LoVo (cell line): ENCODE results near the gene ZSCAN31.
"Not testable (repeated sequence)": the region's sequence is repeated elsewhere in the genome, so short reads cannot be mapped to it uniquely, and the experiment has no call there.

ENCODE experiments used
- DNase-seq: peaks from one replicate; pipeline ENCODE4 v3.0.0-alpha.2; 2016; ENCODE audit warnings: low spot score

The ZSCAN31 gene

DNA sequence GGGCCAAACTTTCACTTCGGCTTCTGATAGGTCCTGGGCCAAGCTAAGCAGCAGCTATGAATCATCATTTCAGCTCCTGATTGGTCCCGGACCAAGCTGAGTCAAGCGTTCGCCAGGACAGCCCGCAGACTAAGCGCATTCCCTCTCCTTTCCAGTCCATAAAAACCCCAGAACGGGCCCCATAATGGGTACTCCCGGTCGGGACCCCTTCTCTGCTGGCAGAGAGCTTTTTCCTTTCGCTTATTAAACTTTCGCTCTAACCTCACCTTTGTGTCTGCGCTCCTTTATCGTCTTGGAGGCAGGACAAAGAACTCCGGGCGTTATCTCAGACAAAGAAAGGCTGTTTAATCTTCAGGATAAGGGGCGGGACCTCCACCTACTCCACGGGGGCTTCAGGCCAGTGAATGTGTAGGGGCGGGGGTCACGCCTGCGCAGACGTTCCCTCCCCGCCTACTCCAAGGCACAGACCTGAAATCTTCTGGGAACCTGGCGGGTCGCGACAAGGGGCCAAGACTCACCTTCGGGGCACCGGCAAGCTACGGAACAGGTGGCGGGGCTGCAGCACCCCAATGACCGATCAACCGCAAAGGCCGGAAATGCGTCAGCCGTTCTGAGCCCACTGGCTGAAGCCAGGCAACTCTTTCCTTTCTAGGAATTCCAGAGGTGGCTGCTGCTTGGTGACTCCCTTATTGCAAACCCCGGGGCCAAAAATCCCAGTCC is at the start of gene ZSCAN31:
Gene ZSCAN31, minus strand, starts transcription at position 585 of the 720 bp plus-strand sequence. CDS start 6,465 bp downstream, outside the sequence.
- DNase-seq, result peak; percentile 91

DNA sequence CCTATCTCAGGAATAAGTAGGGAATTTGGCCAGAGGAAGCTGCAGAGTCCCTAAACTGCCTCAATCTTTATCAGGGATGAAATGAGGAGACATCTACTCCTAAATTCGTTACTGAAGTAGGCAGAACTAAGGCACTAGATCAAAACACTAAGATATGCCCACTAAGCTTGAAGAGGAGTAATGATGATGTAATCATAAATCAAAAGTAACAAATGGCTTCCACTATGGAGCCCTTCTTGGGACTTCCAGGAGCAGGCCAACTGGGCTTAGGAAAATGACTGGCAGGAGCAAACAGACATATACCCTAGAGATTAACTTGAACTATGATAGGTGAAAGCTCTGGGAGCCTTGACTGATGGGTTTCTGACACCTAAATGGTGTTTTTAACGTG is 48.2 kb upstream of the ZSCAN31 start:
- DNase-seq, result no peak

DNA sequence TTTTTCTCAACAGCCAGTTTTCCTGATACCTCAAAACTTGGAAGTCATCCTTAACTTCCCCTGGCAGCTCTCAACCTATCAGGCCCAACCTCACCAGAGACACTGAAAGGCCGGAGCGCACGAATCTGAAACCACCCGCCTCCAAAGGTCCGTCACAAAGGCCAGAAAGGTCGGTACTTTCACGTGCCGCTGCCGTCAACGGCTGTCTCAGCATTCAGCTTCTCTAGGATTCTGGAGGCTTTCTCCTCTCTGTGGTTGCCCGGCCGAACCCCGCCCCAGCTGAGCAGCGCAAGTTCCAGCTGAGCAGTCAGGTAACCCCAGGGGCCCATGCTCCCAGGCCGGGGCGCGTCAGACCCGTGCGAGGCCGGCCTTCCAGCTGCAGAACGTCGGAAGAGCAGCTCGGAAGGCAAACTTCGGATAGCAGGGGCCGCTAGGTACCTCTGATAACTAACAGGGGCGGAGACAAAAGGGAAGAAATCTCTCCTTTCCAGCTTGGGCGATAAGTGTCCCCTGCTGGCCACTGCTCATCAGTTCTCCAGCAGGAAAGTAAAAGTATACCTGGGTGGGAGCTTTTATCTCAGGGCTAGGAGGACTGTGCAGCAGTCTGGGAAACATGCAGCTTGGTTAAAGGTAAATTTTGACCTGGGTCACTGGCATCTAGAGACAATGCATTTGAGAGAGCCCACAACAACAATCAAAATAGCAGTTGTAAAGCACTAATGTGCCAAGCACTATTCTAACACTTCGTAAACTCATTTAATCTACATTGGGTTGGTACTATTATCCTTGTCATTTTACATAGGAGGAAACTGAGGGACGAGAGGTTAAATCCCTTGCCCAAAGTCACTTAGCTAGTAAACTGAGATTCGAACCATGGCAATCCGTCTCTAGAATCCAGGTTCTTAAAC is 47.5 kb upstream of the ZSCAN31 start:
- DNase-seq, result peak; percentile 84

DNA sequence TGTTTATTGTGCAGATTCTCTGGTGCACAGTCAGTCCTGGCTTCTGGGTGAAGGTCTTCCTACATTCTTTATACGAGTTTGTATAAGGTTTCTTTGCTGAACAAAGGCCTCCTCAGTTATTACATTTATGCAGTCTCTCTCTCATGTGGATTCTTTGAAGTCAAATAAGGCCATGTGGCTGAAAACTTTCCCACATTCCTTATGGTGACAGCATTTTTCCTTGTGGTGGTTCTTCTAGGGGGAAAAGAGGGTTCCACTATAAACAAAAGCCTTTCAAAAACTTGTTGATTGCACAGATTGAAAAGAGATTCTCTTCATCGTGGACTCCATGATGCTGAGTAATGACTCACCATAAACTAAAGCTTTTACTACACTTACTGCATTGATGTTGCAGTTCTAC is 44.4 kb upstream of the ZSCAN31 start:
- DNase-seq, result no peak

DNA sequence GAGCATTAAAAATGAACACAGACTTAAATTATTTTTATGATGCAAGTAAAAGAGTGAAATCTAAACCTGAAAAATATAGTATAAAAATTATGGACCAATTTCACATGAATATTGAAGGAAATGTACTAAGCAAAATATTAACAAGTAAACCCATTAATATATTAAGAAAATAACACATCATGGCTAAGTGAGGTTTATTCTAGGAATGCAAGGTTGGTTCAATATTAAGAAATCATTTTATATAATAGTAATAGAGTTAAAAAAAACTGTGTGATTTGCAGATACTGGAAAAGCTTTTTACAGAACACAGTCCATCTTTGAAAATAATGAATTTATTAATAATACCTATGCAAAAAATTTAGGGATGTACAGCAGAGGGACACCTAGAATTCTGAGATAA is 42.7 kb upstream of the ZSCAN31 start:
- no peak for DNase-seq

DNA sequence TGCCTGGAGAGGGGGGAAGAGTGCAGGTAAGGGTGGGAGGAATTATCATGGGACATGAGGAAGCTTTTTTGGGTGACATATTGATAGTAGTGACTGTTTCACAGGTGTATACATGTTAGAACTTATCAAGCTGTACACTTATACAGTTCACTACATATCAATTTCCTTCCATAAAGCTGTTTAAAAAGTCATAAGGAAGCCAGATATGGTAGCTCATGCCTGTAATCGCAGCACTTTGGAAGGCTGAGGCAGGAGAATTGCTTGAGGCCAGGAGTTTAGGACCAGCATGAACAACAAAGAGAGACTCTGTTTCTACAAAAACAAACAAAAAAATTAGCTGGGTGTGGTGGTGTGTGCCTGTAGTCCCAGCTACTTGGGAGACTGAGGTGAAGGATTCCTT is 41.9 kb upstream of the ZSCAN31 start:
- DNase-seq, result no peak

DNA sequence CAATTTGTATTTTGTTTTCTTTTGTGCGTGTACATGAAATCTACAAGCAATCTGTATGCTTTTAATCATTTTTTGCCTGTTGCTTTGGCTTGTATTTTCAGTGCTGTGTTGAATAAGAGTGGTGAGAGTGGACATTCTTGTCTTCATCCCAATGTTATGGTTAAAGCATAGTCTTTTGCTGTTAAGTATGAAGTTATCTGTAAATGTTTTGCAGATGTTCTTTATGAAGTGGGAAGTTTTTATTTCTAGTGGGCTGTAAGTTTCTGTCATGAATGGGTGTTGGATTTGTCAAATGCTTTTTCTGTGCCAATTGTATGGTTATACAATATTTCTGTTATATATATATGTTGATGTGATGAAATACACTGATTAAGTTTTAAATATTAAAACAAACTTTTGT is 38.0 kb upstream of the ZSCAN31 start:
- DNase-seq, result no peak

DNA sequence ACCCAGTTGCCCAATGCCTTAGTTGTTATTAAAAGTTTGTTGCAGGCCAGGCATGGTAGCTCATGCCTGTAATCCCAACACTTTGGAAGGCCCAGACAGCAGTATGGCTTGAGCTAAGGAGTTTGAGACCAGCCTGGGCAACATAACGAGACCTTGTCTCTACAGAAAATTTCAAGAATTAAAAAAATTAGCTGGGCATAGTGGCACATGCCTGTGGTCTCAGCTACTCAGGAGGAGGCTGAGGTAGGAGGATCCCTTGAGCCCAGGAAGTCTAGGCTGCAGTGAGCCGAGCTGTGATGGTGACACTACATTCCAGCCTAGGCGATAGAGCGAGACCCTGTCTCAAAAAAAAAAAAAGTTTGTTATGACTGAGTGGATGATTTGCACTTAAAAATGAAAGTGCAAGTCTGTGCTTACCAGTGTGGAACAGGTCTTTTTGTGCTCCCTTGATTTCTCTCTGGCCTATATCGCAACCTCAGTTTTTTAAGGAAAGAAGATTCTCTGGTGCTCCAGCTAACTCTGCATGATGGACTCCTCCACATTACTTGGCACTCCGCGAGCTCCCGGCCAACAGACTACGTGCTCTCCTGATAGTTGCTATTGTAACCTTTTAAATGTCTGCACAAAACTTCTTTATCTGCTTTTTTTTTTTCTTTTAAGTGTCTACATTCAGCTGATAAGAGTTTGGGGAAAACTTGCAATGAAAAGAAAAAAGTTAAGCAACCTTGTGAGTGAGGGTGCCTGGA is 35.9 kb upstream of the ZSCAN31 start:
- DNase-seq, result no peak

DNA sequence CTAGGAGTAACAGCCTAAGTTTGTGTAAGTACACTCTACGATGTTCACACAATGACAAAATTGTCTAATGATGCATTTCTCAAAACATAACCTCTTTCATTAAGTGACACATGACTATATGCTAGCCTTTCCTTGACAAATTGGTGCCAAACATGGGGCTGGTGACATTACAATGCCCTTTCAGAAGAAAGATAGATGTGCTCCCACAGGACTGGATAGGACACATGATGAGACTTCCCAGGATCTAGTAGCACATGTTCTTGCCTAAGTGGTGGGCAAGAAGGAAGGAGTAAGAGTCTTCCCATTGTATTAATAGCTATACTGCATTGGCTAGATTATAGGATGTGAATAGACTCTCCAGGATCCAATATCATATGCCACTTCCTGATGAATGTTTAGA is 35.3 kb upstream of the ZSCAN31 start:
- no peak for DNase-seq

DNA sequence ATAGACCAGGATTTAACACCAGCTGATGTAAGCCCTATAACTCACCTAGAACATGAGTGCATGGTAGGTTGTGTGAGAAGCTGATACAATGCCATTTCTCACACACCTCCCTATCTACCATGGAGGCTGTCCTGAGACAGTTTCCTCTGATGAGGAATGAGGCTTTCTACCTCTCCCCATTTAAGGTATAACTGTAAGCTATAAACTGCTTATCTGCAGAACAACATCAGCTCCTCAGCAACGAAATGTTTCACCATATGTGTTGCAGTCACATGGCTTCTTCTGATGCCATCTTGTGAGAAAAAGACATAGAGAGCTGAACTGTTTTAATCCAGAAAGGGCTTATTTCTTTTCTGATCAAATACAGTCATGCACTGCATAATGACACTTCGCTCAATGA is 34.5 kb upstream of the ZSCAN31 start:
- no peak for DNase-seq

DNA sequence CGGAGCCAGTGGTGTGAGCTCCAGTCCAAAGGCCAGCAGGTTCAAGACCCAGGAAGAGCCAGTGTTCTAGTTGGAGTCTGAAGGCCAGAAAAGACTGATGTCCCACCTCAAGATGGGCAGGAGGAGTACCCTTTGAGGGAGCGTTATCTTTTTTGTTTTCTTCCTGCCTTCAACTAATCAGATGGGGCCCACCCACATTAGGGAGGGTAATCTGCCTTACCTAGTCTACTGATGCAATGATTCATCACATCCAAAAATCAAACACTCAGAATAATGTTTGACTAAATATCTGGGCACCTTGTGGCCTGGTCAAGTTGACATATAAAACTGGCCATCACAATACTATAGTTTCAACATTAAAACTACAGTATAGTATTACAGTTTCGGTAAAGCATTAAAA is 33.5 kb upstream of the ZSCAN31 start:
- no peak for DNase-seq

DNA sequence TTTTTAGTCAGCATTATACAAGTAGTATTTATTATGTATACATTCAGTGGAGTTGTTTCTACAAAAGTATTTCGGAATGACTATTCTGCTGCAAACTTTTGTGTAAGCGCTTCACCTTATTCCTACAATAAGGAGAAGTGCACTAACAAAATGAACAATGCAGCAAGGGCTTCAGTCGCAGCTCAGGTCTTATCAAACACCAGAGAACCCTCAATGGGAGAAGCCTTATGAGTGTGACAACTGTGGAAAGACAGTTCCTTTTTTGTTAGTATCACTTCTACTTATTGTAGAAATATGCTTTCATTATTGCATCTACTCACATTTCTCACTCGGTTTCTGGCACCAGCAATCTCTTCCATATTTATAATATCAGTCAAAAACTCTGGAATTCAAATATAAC is 32.6 kb upstream of the ZSCAN31 start:
- no peak for DNase-seq

DNA sequence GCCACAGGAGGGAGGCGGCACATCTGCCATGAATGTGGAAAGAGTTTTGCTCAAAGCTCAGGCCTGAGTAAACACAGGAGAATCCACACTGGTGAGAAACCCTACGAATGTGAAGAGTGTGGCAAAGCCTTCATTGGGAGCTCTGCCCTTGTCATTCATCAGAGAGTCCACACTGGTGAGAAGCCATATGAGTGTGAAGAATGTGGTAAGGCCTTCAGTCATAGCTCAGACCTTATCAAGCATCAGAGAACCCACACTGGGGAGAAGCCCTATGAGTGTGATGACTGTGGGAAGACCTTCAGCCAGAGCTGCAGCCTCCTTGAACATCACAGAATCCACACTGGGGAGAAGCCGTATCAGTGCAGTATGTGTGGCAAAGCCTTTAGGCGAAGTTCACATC is 29.6 kb upstream of the ZSCAN31 start:
- DNase-seq, result not testable (repeated sequence)

DNA sequence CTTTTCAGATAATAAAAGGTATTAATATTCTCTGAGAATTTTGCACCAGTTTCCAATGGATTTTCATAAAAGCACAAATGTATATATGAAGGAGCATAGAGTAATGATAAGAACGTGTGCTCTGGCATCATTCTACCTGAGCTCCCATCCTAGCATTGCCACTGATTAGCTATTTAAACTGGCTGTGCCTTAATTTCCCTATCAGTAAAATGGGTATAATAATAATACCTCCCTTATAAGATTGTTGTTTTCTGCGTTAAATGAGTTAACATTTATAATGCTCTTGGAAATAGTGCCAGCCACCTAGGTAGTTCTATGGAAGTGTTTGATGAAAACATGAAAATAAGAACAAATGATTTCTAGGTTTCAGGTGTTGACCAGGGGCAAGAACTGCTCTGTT is 25.0 kb upstream of the ZSCAN31 start:
- DNase-seq, result no peak

DNA sequence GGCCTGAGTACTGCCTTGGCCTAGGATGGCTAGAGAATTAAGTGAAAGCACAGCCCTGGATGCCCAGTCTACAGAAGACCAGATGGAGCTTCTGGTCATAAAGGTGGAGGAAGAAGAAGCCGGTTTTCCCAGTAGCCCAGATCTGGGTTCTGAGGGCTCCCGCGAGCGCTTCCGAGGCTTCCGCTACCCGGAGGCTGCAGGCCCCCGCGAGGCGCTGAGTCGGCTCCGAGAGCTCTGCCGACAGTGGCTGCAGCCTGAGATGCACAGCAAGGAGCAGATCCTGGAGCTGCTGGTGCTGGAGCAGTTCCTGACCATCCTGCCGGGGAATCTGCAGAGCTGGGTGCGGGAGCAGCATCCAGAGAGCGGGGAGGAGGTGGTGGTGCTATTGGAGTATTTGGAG is 23.6 kb upstream of the ZSCAN31 start:
- DNase-seq, result not testable (repeated sequence)

DNA sequence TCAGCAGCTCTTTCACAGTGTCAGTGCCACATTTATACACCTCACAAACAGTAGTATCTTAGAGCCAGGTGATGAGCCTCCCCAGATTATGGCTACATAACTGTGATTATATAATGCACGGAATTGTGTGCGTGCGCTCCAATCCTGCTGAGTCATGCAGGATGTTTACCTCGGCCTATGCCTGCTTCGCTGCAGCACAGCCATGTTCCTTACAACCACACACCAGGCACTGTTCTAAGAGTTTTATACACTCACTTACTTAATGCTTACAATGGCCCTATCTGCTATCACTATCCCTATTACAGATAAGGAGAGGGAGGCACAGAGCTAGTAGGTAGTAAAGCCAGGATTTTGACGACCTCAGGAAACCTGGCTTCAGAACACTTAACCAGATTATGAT is 21.1 kb upstream of the ZSCAN31 start:
- DNase-seq, result no peak

DNA sequence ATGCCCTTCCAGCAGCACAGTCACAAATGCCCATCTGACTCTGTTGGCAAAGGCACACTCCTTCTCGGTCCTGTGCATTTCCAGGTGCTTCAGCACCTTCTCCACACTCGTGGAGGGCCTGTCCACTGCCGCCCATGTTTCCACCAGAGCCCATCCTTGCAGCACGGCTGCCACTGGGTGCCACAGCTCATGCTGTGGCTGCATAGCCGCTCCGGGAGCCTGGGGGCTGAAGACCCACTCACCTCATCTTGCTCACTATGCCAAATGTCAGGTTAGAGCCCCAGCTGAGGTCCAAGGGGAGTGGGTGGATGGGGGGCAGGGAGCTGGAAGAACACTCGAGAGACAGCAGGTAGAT is 20.7 kb upstream of the ZSCAN31 start:
- DNase-seq, result no peak

DNA sequence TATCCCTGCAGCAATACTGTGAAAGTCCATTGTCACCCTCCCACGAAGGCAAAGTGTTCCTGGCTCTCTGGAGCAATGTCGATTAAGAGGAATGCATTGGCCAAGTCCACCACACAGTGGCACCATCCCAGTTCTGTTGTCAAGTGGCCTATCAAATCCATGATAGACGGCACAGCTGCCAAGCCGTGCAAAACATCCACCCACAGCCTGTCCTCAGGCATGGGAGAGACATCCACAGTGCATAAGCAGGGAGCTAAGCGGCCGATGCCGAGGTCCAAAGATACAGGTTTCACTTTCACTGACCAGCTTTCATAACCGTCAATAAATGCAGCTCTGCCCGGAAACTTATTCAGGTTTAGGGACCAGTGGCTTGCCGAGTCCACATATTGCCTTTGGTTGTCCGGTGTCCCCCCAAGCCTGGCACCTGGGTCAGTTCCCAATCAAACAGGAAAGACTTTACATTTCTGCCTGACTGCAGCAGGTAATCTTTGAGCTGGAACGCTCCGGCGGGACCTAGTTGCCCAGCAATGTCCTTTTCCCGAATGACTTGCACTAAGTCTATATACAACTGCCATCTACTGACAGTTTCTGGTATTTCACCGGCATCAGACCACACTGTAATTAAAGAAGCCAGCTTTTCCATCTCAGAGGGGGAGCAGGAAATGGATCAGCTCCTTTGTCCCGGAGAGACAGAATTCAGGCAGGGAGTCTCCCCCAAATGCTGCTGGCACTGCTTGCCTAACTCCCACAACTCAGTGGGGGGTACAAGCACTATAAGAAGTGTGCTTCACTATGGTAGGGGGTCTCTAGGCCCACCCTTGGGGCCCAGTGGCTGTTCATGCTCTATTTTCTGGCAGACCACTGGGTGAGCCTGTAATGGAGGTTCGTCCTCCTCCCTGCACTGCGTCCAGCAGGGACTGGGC is 20.1 kb upstream of the ZSCAN31 start:
- DNase-seq, result peak; percentile 83

DNA sequence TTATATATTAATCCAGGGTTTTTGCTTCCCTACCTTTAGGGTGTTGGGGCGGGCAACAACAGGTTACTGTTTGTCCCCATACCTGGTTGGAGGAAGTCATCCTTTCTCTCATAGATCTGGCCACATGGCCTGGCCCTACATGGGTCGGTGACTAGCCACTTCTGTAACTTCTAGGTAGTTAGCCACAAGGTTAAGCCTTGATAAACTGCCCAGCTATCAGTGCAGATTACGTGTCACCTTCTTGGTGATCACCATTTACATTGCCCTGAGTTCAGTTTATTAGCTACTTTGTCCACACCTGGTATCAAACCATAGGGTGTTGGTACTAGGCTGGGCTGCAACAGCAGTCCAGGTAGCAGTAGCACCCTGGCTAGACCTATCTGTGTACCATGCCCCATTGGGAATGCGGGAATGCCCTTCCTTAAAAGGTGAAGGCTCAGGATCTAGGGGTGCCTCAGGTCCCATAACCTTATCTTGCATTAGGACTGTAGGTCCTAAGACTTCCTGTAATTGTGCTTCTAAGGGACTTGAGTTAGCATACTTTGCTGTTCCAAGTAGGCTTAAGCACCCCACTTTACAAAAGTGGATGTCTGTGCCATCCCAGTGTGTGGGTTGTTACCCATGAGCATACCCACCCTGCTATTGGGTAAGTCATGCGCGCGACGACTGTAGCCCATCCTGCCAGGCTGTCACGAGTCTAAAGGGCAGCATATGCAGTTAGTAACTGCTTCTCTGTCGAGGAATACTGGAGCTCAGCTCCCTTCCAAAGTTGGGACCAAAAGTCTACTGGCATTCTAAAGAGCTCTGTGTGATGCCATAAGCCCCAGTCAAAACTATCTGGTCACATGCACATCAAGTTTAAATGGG is 19.0 kb upstream of the ZSCAN31 start:
- no peak for DNase-seq

DNA sequence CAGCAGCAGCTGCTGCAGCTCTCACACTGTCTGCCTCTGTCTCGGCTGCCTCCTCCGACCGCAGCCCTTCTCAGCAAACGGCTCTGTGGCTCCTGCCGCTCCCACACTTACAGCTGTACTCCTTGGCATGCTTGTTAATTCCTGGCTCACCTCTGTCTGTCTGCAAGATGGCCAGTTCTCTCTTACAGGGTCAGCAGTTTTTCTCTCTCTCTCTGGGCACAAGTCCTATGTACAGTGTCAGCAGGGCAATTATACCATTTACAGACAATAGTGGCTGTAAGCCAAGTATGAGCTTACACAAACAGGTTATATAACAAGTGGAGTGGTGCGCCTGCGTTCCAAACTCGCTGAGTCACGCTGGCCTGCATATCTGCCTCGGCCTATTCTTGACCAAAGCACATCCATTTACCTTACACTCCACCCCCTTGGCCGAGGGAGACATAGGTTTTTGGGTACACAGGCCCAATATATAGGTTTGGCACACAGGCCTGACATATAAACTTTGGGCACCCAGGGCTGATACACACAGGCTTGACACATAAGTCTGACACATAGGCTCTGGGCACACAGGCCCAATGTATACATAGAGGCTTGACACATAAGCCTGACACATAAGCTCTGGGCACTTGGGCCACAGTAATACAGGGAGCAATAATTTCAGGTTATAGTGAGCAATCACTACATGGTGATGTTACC is 18.2 kb upstream of the ZSCAN31 start:
- DNase-seq, result no peak
